Loucy (cell line): ENCODE results near the gene PRKCZ.

Experiments
- H2AFZ ChIP-seq: fragments of 200-600 bp; sonication (generic); 2 replicates; pipeline ENCODE4 v1.6.0; 2016; ENCODE audit warnings: antibody characterized with exemption, mild to moderate bottlenecking, low read length, moderate library complexity
- H3F3A ChIP-seq: fragments of 200-600 bp; 2 replicates; pipeline ENCODE4 v1.6.0; 2016; ENCODE audit warnings: antibody characterized with exemption, low read depth, mild to moderate bottlenecking
- H3K27me3 ChIP-seq: fragments of 200-600 bp; sonication (generic); 2 replicates; pipeline ENCODE4 v1.6.1; 2014; ENCODE audit warnings: low read length, mild to moderate bottlenecking; ENCODE audit not compliant: insufficient read depth, poor library complexity, severe bottlenecking
- H3K36me3 ChIP-seq: fragments of 200-600 bp; sonication (generic); 2 replicates; pipeline ENCODE4 v1.6.1; 2016; ENCODE audit warnings: low read length; ENCODE audit not compliant: insufficient read depth
- H3K4me1 ChIP-seq: fragments of 200-600 bp; sonication (generic); 2 replicates; pipeline ENCODE4 v1.5.1; 2014; ENCODE audit warnings: low read length, mild to moderate bottlenecking; ENCODE audit not compliant: insufficient read depth, poor library complexity, severe bottlenecking
- H3K4me2 ChIP-seq: fragments of 200-600 bp; sonication (generic); 2 replicates; pipeline ENCODE4 v1.6.0; 2014; ENCODE audit warnings: antibody characterized with exemption, low read length, low read depth, mild to moderate bottlenecking; ENCODE audit not compliant: poor library complexity, severe bottlenecking
- H3K4me3 ChIP-seq: fragments of 200-600 bp; sonication (generic); 2 replicates; pipeline ENCODE4 v1.5.1; 2014; ENCODE audit warnings: low read length, mild to moderate bottlenecking, mixed read lengths; ENCODE audit not compliant: poor library complexity, severe bottlenecking
- H3K79me2 ChIP-seq: fragments of 200-600 bp; sonication (generic); 2 replicates; pipeline ENCODE4 v1.6.1; 2014; ENCODE audit warnings: low read length; ENCODE audit not compliant: insufficient read depth
- H3K9ac ChIP-seq: fragments of 200-600 bp; sonication (generic); 2 replicates; pipeline ENCODE4 v1.6.0; 2014; ENCODE audit warnings: mild to moderate bottlenecking, low read depth, low read length, moderate library complexity; ENCODE audit not compliant: poor library complexity, severe bottlenecking
- H3K9me2 ChIP-seq: fragments of 200-600 bp; sonication (generic); replicated peaks from 2 replicates; pipeline ENCODE4 v1.6.1; 2016; ENCODE audit warnings: low read depth, low read length, mixed read lengths
- H3K9me3 ChIP-seq: fragments of 200-600 bp; sonication (generic); 2 replicates; pipeline ENCODE4 v1.6.1; 2014; ENCODE audit warnings: mild to moderate bottlenecking, antibody characterized with exemption, low read length, low read depth; ENCODE audit not compliant: insufficient read depth
- H4K20me1 ChIP-seq: fragments of 200-600 bp; sonication (generic); 2 replicates; pipeline ENCODE4 v1.6.0; 2014; ENCODE audit warnings: antibody characterized with exemption, low read length, mild to moderate bottlenecking; ENCODE audit not compliant: insufficient read depth, poor library complexity, severe bottlenecking
- CTCF ChIP-seq: fragments of 200-600 bp; sonication (generic); conservative IDR thresholded peaks from 2 replicates; pipeline ENCODE4 v1.5.1; 2014; ENCODE audit warnings: mild to moderate bottlenecking, antibody characterized with exemption, low read length
- EZH2phosphoT487 ChIP-seq: fragments of 200-600 bp; IDR thresholded peaks from 2 replicates; pipeline ENCODE4 v1.6.1; 2018; ENCODE audit warnings: antibody characterized with exemption, mild to moderate bottlenecking, moderate library complexity, borderline replicate concordance

The PRKCZ gene

DNA sequence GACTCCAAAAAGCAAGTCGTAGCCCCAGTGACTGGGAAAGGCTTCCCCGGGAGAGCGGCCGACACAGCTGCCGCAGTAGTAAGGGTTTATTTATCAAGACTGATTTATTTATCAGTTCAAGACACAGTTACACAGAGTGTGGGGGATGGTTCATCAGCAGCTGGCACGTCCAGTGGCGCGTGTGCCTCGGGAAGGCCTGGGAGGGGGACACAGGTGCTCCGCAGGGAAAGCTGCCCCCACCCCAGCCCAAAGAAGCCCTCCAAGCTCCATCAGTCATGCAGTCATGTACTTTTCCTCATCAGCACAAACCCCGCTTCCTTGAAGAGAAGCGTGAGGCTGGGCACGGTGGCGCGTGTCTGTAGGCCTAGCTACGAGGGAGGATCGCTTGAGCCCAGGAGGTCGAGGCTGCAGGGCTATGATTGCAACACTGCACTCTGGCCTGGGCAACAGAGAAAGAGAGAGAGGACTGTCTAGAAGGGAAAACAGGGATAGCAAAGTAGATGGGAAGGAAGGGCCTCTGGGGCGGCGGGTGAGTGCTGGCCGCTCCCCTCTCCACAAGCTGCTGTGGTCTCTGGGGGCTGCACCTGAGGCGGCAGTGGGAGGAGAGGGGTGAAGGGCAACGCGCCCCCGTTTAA is 53.2 kb downstream of the PRKCZ start:
- Histone ChIP-seq H3K4me1 (no peaks in the 10 kb centered on the region), H3K27me3 (no peaks in the 10 kb centered on the region), H3K4me3 (no peak overlapping the region), H3K9me2 (no peaks in the 10 kb centered on the region), H3K9me3 (no peaks in the 10 kb centered on the region), H3K79me2 (no peaks in the 10 kb centered on the region), H4K20me1 (no peaks in the 10 kb centered on the region), H3K9ac (no peak overlapping the region), H3F3A (no peaks in the 10 kb centered on the region), H3K4me2 (no peak overlapping the region), H2AFZ (no peak overlapping the region), H3K36me3 (no peaks in the 10 kb centered on the region)
- no peak for TF ChIP-seq EZH2phosphoT487

- Histone ChIP-seq H3K4me3 (no peak overlapping the region), H3K9me3 (no peaks in the 10 kb centered on the region), H3K36me3 (no peaks in the 10 kb centered on the region), H3K79me2 (no peaks in the 10 kb centered on the region), H2AFZ (no peak overlapping the region), H3K27me3 (no peaks in the 10 kb centered on the region), H3K9me2 (no peaks in the 10 kb centered on the region), H3K9ac (no peak overlapping the region), H4K20me1 (no peaks in the 10 kb centered on the region), H3K4me1 (no peaks in the 10 kb centered on the region), H3K4me2 (no peak overlapping the region), H3F3A (no peaks in the 10 kb centered on the region)
- TF ChIP-seq EZH2phosphoT487 (no peak), CTCF (no peak)
Measured at GRCh38 chr1:2103901-2104590, 53.8 kb downstream of the PRKCZ start.

DNA sequence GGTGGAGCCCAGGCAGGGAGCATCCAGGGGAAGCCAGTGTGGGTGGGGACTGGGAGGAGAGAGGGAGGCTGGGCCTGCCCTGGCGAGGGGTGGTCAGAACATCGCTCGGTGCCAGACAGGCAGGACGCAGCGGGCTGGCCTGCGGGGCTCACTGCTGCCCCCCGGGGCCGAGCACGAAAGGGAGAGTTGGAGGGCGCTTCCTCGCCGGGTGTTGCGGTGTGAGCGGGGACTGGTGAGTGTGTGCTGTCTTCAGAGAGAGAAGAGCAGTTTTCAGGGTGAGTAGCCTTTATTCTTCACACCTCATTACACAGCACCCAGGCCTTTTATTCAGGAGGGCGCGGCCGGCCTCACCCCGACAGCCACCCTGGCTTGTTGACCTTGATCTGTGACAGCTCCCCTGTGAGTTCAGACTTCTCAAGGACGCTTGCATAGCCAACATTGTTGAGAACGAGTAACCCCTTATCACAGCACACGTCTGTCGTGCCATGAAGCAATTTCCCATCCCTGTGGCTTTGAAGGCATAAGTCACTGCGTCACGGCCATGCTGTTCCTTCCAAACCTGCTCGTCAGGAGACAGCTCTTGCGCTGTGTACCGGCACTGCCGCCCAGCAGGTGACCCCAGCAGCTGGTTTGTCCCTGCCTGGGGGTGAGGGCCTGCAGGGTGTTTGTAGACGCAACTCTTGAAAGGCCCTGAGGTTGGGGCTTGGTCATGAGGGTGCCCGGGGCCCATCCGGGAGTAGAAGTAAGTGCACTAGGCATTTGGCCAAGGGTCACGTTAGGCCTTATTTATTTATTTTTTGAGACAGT is 54.6 kb downstream of the PRKCZ start:
- Histone ChIP-seq H3K4me2 (no peak overlapping the region), H3K4me1 (no peaks in the 10 kb centered on the region), H3K9me2 (no peaks in the 10 kb centered on the region), H2AFZ (no peak overlapping the region), H3K36me3 (no peaks in the 10 kb centered on the region), H3F3A (no peaks in the 10 kb centered on the region), H4K20me1 (no peaks in the 10 kb centered on the region), H3K9me3 (no peaks in the 10 kb centered on the region), H3K4me3 (no peak overlapping the region), H3K79me2 (no peaks in the 10 kb centered on the region), H3K9ac (no peak overlapping the region), H3K27me3 (no peaks in the 10 kb centered on the region)
- TF ChIP-seq CTCF (no peak), EZH2phosphoT487 (no peak)
